Vagina (tissue), 2 donors: ENCODE results near the gene TRPM1.

Source experiments
- CTCF ChIP-seq, 3 experiments: fragments of 450-650 bp in 2 of 3; fragments of 200-600 bp in 1 of 3; sonication (generic) in 1 of 3; IDR thresholded peaks; one replicate each; pipeline ENCODE4 v1.5.1; 2017 to 2019; ENCODE audit warnings: antibody characterized with exemption in 3 of 3, mild to moderate bottlenecking in 2 of 3, moderate library complexity in 2 of 3
- POLR2A ChIP-seq, 2 donors: fragments of 450-650 bp; IDR thresholded peaks; one replicate each; pipeline ENCODE4 v1.6.1; 2017; ENCODE audit warnings: antibody characterized with exemption in 2 of 2, mild to moderate bottlenecking in 2 of 2, moderate library complexity in 2 of 2

DNA sequence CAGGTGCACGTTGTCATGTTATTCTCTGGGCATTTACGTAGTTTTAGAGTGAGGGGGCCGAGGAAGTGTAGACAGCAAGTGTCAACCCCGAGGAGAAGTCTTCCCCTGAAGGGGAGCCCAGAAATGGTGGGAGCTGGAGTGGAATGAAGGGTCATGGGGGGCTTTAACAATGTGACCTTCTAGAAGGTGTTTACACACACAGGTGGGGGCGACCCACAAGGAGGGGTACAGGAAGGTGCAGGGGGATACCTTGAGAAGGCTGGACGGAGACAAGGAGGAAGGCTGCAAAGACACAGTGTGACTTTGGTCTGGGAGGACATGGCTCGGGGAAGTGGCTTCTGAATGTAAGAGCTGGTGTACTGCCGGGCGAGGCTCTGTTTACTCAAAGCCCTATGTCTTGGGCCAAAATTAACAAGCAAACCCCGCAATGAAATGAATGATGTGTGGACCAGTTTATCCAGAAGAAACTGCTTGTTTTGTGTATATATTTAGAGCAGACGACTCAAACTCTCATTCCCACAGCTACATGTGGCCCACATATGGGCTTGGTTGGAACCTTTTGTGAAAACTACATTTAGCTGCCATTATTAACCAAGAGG, 18.7 kb downstream of the TRPM1 start:
- TF ChIP-seq CTCF (IDR thresholded peaks at IDR 0.05) = no peak
- no peak for TF ChIP-seq POLR2A (IDR thresholded peaks at IDR 0.05)
